ENCODE results near the gene CRIM1. TPM values are rescaled to one million over a fixed set of nuclear protein-coding genes. Genes with fewer than 3 reads are reported as not detected.

Gene CRIM1
- total and polyA plus RNA-seq, 3 experiments from 2014 or later = 2.5 to 11.1 (median 10.7) TPM

- Histone ChIP-seq H3K4me3 (ENCODE audit: low read length) (no peak overlapping the region), H3K27me3 (ENCODE audit: insufficient read depth, low read length, poor library complexity, severe bottlenecking) (no peaks in the 10 kb centered on the region), H3K9me3 (ENCODE audit: low read length) (no peaks in the 10 kb centered on the region), H3K4me1 (ENCODE audit: insufficient read depth, low read length) (no peaks in the 10 kb centered on the region), H3K27ac (ENCODE audit: low read depth, low read length) (no peak overlapping the region), H3K36me3 (ENCODE audit: insufficient read depth, low read length) (peaks cover 5% of the 10 kb centered on the region)
- DNase-seq = no peak
- H3K27me3 Mint-ChIP-seq = no peaks in the 10 kb centered on the region
- H3K4me3 Mint-ChIP-seq = no peak overlapping the region
- H3K36me3 Mint-ChIP-seq = peaks cover 22 to 91% (median 44%) of the 10 kb centered on the region in 3 donors
- CTCF ChIA-PET = no interaction called here
- peaks cover 0 to 6% (median 0%) of the 10 kb centered on the region in 3 donors for H3K4me1 Mint-ChIP-seq
- no peaks in the 10 kb centered on the region for H3K9me3 Mint-ChIP-seq
- H3K27ac Mint-ChIP-seq = peak overlapping the region in 5 of 8 donors; percentile 12 to 40 (median 28)
- POLR2A ChIA-PET = no interaction called here
Observed at GRCh38 chr2:36578343-36579296, 223.0 kb downstream of the CRIM1 start.

- no peak overlapping the region for H3K4me3 ChIP-seq (ENCODE audit: low read length)
- DNase-seq = no peak
- Mint-ChIP-seq H3K4me3 (no peak overlapping the region), H3K9me3 (no peaks in the 10 kb centered on the region), H3K4me1 (peaks cover 0 to 7% (median 0%) of the 10 kb centered on the region in 3 donors), H3K36me3 (peaks cover 22 to 94% (median 49%) of the 10 kb centered on the region in 3 donors), H3K27ac (no peak overlapping the region), H3K27me3 (peaks cover 0 to 1% of the 10 kb centered on the region in 2 donors)
- ChIA-PET POLR2A (no interaction called here), CTCF (no interaction called here)
- H3K36me3 ChIP-seq (ENCODE audit: insufficient read depth, low read length) = peaks cover 5% of the 10 kb centered on the region
- H3K4me1 ChIP-seq (ENCODE audit: insufficient read depth, low read length) = no peaks in the 10 kb centered on the region
- H3K9me3 ChIP-seq (ENCODE audit: low read length) = no peaks in the 10 kb centered on the region
- no peaks in the 10 kb centered on the region for H3K27me3 ChIP-seq (ENCODE audit: insufficient read depth, low read length, poor library complexity, severe bottlenecking)
- H3K27ac ChIP-seq (ENCODE audit: low read depth, low read length) = no peak overlapping the region
Observed at GRCh38 chr2:36579297-36579664, 223.7 kb downstream of the CRIM1 start.

- H3K27ac Mint-ChIP-seq = no peak overlapping the region
- no peaks in the 10 kb centered on the region for H3K9me3 Mint-ChIP-seq
- CTCF ChIA-PET = no interaction called here
- peaks cover 5% of the 10 kb centered on the region for H3K36me3 ChIP-seq (ENCODE audit: insufficient read depth, low read length)
- no peak overlapping the region for H3K4me3 Mint-ChIP-seq
- no peak for DNase-seq
- H3K4me1 ChIP-seq (ENCODE audit: insufficient read depth, low read length) = no peaks in the 10 kb centered on the region
- peaks cover 0 to 1% of the 10 kb centered on the region in 2 donors for H3K27me3 Mint-ChIP-seq
- POLR2A ChIA-PET = no interaction called here
- no peaks in the 10 kb centered on the region for H3K9me3 ChIP-seq (ENCODE audit: low read length)
- H3K27me3 ChIP-seq (ENCODE audit: insufficient read depth, low read length, poor library complexity, severe bottlenecking) = no peaks in the 10 kb centered on the region
- H3K4me3 ChIP-seq (ENCODE audit: low read length) = no peak overlapping the region
- H3K36me3 Mint-ChIP-seq = peaks cover 30 to 88% (median 43%) of the 10 kb centered on the region in 3 donors
- H3K4me1 Mint-ChIP-seq = peaks cover 4 to 9% (median 6%) of the 10 kb centered on the region in 3 donors
- no peak overlapping the region for H3K27ac ChIP-seq (ENCODE audit: low read depth, low read length)
Observed at GRCh38 chr2:36582538-36582937, 227.0 kb downstream of the CRIM1 start.

- no peaks in the 10 kb centered on the region for H3K9me3 ChIP-seq (ENCODE audit: low read length)
- ChIA-PET CTCF (no interaction called here), POLR2A (no interaction called here)
- H3K36me3 ChIP-seq (ENCODE audit: insufficient read depth, low read length) = peaks cover 5% of the 10 kb centered on the region
- no peak for DNase-seq
- H3K4me1 Mint-ChIP-seq = peaks cover 4 to 9% (median 6%) of the 10 kb centered on the region in 3 donors
- peaks cover 25 to 86% (median 43%) of the 10 kb centered on the region in 3 donors for H3K36me3 Mint-ChIP-seq
- H3K4me3 ChIP-seq (ENCODE audit: low read length) = no peak overlapping the region
- no peaks in the 10 kb centered on the region for H3K27me3 ChIP-seq (ENCODE audit: insufficient read depth, low read length, poor library complexity, severe bottlenecking)
- no peaks in the 10 kb centered on the region for H3K4me1 ChIP-seq (ENCODE audit: insufficient read depth, low read length)
- H3K4me3 Mint-ChIP-seq = no peak overlapping the region
- H3K27ac Mint-ChIP-seq = peak overlapping the region in 1 of 8 donors; percentile 78
- H3K27me3 Mint-ChIP-seq = peaks cover 0 to 1% of the 10 kb centered on the region in 2 donors
- H3K27ac ChIP-seq (ENCODE audit: low read depth, low read length) = no peak overlapping the region
- H3K9me3 Mint-ChIP-seq = no peaks in the 10 kb centered on the region
Observed at GRCh38 chr2:36582951-36583350, 227.4 kb downstream of the CRIM1 start.

- H3K4me1 Mint-ChIP-seq = peaks cover 3 to 12% (median 4%) of the 10 kb centered on the region in 3 donors
- no peak overlapping the region for H3K4me3 Mint-ChIP-seq
- Histone ChIP-seq H3K27me3 (ENCODE audit: insufficient read depth, low read length, poor library complexity, severe bottlenecking) (no peaks in the 10 kb centered on the region), H3K36me3 (ENCODE audit: insufficient read depth, low read length) (peaks cover 5% of the 10 kb centered on the region), H3K4me1 (ENCODE audit: insufficient read depth, low read length) (no peaks in the 10 kb centered on the region), H3K9me3 (ENCODE audit: low read length) (no peaks in the 10 kb centered on the region), H3K4me3 (ENCODE audit: low read length) (no peak overlapping the region), H3K27ac (ENCODE audit: low read depth, low read length) (no peak overlapping the region)
- CTCF ChIA-PET = no interaction called here
- POLR2A ChIA-PET = no interaction called here
- H3K27me3 Mint-ChIP-seq = peaks cover 0 to 1% of the 10 kb centered on the region in 2 donors
- no peak for DNase-seq
- no peaks in the 10 kb centered on the region for H3K9me3 Mint-ChIP-seq
- peak overlapping the region in 1 of 8 donors; percentile 2 for H3K27ac Mint-ChIP-seq
- H3K36me3 Mint-ChIP-seq = peaks cover 21 to 80% (median 34%) of the 10 kb centered on the region in 3 donors
Observed at GRCh38 chr2:36584148-36584794, 228.7 kb downstream of the CRIM1 start.

GRCh38 chr2:36586672-36587071 is 231.1 kb downstream of the CRIM1 start:
- Mint-ChIP-seq H3K4me3 (no peak overlapping the region), H3K27me3 (peaks cover 0 to 1% of the 10 kb centered on the region in 2 donors), H3K27ac (no peak overlapping the region), H3K9me3 (no peaks in the 10 kb centered on the region), H3K4me1 (peaks cover 13 to 26% (median 13%) of the 10 kb centered on the region in 3 donors), H3K36me3 (peaks cover 13 to 73% (median 26%) of the 10 kb centered on the region in 3 donors)
- Histone ChIP-seq H3K27ac (ENCODE audit: low read depth, low read length) (no peak overlapping the region), H3K4me3 (ENCODE audit: low read length) (no peak overlapping the region), H3K9me3 (ENCODE audit: low read length) (no peaks in the 10 kb centered on the region), H3K4me1 (ENCODE audit: insufficient read depth, low read length) (no peaks in the 10 kb centered on the region), H3K36me3 (ENCODE audit: insufficient read depth, low read length) (peaks cover 6% of the 10 kb centered on the region), H3K27me3 (ENCODE audit: insufficient read depth, low read length, poor library complexity, severe bottlenecking) (no peaks in the 10 kb centered on the region)
- ChIA-PET CTCF (no interaction called here), POLR2A (no interaction called here)
- no peak for DNase-seq

- H3K36me3 ChIP-seq (ENCODE audit: insufficient read depth, low read length) = peaks cover 6% of the 10 kb centered on the region
- no peak overlapping the region for H3K27ac ChIP-seq (ENCODE audit: low read depth, low read length)
- CTCF ChIA-PET = no interaction called here
- no peak for DNase-seq
- H3K36me3 Mint-ChIP-seq = peaks cover 13 to 71% (median 24%) of the 10 kb centered on the region in 3 donors
- H3K4me3 ChIP-seq (ENCODE audit: low read length) = no peak overlapping the region
- H3K4me1 ChIP-seq (ENCODE audit: insufficient read depth, low read length) = no peaks in the 10 kb centered on the region
- no peaks in the 10 kb centered on the region for H3K9me3 ChIP-seq (ENCODE audit: low read length)
- peaks cover 0 to 1% of the 10 kb centered on the region in 2 donors for H3K27me3 Mint-ChIP-seq
- POLR2A ChIA-PET = no interaction called here
- no peak overlapping the region for H3K4me3 Mint-ChIP-seq
- peaks cover 17 to 30% (median 18%) of the 10 kb centered on the region in 3 donors for H3K4me1 Mint-ChIP-seq
- H3K9me3 Mint-ChIP-seq = no peaks in the 10 kb centered on the region
- H3K27me3 ChIP-seq (ENCODE audit: insufficient read depth, low read length, poor library complexity, severe bottlenecking) = no peaks in the 10 kb centered on the region
- peak overlapping the region in 1 of 8 donors; percentile 6 for H3K27ac Mint-ChIP-seq
Observed at GRCh38 chr2:36587101-36587500, 231.5 kb downstream of the CRIM1 start.

- H3K4me1 ChIP-seq (ENCODE audit: insufficient read depth, low read length) = no peaks in the 10 kb centered on the region
- no peak overlapping the region for H3K27ac ChIP-seq (ENCODE audit: low read depth, low read length)
Observed at GRCh38 chr2:36587556-36587955, 232.0 kb downstream of the CRIM1 start.

More at GRCh38 chr2:36587556-36587955, 232.0 kb downstream of the CRIM1 start:
- Mint-ChIP-seq H3K36me3 (peaks cover 13 to 66% (median 20%) of the 10 kb centered on the region in 3 donors), H3K27me3 (peaks cover 0 to 1% of the 10 kb centered on the region in 2 donors), H3K27ac (peak overlapping the region in 1 of 8 donors; percentile 6), H3K4me3 (no peak overlapping the region), H3K9me3 (no peaks in the 10 kb centered on the region), H3K4me1 (peaks cover 19 to 31% (median 19%) of the 10 kb centered on the region in 3 donors)
- Histone ChIP-seq H3K27me3 (ENCODE audit: insufficient read depth, low read length, poor library complexity, severe bottlenecking) (no peaks in the 10 kb centered on the region), H3K36me3 (ENCODE audit: insufficient read depth, low read length) (peaks cover 6% of the 10 kb centered on the region), H3K4me3 (ENCODE audit: low read length) (no peak overlapping the region), H3K9me3 (ENCODE audit: low read length) (no peaks in the 10 kb centered on the region)
- no peak for DNase-seq
- CTCF ChIA-PET = no interaction called here
- POLR2A ChIA-PET = no interaction called here
